GM18520 (cell line): Measurements from ENCODE around the gene GPR146.

ENCODE experiments used
- ATAC-seq: cut with Tn5 transposase; IDR thresholded peaks from one replicate; pipeline ENCODE4 v1.9.1; 2021; ENCODE audit not compliant: unreplicated experiment

The GPR146 gene

DNA sequence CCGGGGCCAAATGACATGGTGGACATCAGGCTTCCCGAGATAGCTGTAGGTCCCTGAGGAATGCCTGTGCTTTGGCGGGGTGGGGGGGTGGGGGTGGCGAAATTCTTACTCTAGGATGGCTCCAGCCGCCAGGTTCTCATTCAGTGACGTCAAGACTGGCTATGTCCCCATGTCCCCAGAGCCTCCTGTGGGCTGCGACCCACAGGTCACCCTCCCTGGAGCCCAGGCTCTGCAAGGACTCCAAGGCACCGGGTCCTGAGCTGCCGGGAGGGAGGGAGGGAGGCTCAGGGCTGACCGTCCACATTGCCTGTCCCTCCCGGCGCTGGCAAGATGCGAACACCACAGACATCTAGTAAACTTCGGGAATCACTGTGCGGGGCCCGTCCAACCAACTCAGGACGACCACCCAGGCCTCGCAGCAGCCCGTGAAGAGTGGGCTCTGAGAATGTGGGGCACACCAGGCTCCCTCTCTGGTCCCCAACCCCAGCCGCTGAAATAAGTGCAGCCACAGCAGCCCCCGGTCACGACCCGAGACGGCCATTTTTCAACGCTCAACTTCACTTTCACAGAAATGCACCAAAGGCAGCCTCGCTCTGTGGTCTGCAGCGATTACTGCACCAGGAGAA lies 12.6 kb downstream of the GPR146 start:
- ATAC-seq: no peak

DNA sequence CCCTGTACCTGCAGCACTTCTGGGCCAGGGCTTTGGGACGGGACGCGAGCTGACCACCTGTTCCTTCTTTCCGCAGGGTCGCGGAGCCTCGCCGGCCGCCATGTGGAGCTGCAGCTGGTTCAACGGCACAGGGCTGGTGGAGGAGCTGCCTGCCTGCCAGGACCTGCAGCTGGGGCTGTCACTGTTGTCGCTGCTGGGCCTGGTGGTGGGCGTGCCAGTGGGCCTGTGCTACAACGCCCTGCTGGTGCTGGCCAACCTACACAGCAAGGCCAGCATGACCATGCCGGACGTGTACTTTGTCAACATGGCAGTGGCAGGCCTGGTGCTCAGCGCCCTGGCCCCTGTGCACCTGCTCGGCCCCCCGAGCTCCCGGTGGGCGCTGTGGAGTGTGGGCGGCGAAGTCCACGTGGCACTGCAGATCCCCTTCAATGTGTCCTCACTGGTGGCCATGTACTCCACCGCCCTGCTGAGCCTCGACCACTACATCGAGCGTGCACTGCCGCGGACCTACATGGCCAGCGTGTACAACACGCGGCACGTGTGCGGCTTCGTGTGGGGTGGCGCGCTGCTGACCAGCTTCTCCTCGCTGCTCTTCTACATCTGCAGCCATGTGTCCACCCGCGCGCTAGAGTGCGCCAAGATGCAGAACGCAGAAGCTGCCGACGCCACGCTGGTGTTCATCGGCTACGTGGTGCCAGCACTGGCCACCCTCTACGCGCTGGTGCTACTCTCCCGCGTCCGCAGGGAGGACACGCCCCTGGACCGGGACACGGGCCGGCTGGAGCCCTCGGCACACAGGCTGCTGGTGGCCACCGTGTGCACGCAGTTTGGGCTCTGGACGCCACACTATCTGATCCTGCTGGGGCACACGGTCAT lies 13.3 kb downstream of the GPR146 start:
- no peak for ATAC-seq

DNA sequence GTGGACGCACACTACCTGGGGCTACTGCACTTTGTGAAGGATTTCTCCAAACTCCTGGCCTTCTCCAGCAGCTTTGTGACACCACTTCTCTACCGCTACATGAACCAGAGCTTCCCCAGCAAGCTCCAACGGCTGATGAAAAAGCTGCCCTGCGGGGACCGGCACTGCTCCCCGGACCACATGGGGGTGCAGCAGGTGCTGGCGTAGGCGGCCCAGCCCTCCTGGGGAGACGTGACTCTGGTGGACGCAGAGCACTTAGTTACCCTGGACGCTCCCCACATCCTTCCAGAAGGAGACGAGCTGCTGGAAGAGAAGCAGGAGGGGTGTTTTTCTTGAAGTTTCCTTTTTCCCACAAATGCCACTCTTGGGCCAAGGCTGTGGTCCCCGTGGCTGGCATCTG lies 14.0 kb downstream of the GPR146 start:
- no peak for ATAC-seq

DNA sequence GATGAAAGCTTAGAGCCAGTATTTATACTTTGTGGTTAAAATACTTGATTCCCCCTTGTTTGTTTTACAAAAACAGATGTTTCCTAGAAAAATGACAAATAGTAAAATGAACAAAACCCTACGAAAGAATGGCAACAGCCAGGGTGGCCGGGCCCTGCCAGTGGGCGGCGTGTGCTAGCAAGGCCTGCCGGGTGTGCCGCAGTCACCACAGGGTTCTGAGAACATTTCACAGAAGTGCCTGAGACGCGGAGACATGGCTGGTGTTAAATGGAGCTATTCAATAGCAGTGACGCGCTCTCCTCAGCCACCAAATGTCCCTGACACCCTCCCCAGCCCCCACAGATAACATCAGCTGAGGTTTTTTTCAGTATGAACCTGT lies 14.5 kb downstream of the GPR146 start:
- no peak for ATAC-seq

DNA sequence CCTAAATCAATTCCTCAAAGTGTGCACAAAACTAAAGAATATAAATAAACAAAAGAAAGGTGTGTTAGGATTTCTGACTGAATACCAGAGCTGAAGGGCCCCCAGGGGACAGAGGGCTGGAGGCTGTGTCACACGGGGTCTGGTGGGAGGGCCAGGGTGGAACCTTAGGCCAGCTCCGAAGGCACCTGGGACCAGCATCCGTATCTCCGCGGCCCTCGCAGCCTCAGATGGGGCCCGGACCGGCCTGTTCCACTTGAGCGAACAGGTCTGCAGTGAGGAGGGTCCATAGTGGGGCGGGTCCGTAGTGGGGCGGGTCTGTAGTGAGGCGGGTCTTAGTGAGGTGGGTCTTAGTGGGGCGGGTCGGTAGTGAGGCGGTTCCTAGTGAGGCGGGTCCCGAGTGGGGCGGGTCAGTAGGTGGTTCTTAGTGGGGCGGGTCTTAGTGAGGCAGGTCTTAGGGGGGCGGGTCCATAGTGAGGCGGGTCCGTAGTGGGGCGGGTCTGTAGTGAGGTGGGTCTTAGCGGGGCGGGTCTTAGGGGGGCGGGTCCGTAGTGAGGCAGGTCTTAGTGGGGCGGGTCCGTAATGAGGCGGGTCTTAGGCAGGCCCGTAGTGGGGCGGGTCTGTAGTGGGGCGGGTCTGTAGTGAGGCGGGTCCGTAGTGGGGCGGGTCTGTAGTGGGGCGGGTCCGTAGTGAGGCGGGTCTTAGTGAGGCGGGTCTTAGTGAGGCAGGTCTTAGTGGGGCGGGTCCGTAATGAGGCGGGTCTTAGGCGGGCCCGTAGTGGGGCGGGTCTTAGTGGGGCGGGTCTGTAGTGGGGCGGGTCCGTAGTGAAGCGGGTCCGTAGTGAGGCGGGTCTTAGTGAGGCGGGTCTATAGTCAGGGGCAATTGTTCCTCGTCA lies 15.1 kb downstream of the GPR146 start:
- ATAC-seq: no peak

DNA sequence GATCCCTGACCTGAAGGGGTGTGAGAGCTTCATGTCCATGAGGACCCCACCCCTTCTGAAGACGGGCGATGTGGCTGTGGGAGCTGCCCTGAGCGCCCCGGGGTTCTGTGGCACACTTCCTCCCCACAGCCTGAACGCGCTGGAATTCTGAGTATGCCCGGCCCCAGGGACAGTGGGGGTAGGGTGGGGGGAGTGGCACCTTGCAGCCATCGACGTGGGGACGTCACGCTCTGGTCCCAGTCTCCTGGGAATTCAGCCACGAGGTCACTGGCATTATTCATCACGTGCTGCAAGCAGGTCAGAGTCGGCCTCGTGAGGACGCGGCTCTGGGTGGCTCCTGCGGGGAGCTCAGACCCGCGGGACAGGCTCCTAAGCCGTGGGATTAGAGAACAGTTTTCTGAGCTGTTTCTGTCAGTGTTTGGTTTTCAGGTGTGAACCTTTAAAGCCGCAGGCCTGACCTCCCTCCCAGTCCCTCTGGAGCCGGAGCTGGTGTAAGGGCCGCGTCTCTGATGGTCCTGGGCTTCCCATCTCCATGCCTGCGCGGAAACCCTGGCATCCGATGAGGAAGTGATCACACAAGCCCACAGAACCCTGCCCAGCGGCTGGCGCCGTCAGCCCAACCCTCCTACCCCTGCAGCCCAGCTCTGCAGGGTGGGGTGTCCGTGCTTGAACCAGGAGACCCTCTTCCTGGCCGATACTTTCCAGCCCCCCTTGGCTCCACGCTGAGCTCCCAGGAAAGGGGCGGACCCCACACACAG lies 16.1 kb downstream of the GPR146 start:
- no peak for ATAC-seq

DNA sequence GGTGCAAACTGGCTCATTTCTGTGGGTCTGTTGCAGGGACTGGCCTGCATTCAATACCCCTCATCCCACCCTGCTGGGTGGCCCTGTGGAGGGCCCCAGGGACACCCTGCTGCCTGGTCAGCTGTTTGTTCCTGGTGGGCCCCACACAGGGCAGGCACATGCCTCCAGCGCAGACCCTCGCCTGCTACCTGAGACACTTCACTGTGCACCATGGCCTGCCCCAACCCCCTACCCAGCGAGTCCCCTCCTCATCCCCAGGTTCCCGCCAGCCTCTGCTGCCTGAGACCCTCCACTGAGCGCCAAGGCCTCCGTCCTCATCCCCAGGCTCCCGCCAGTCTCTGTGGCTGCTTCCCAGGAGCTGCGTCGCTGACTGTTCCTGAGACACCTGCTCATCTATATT lies 16.8 kb downstream of the GPR146 start:
- ATAC-seq: no peak

DNA sequence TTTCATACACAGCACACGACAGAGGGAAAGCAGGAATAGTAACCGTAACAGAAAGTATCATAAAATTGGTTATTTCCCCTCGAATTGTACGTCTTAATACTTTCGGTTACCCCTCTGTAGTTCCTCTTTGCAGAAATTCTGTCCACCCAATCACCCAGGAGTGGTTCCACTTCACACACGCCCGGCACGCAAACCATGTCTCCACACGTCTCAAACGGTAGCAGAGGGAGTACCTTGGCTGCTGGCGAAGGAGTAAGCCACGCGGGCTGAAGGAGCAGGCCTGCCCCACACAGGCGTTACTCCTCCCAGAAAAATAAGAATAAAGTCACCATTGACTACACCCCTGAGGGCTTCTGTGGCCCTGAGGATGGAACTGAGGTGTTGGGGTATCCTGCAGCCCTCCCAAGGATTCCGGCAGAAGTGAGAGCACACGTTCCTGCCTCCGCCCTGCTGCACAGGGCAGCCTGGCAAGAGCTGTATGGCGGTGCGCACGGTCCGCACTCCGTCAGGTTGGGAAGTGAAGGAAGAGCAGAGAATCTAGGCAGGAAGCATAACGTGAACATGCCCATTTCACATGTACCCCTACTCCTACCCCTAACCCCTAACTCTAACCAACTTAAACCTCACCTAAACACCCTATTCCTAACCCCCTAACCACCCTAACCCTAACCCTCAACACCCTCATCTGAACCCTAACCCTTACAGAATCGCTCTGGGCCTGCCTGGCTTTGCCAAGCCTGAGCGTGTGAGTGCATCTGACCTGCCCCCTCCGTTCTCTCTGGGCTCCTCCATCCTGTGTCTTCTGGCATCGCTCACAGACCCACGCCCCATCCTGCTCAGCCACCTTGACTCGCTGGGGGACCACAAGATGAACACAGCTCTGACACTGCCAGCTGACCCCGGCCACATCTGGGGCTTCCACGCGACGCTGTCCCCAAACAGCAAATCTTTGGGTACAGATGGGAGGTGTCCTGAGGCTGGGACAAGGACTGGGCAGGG lies 18.2 kb downstream of the GPR146 start:
- ATAC-seq: no peak

DNA sequence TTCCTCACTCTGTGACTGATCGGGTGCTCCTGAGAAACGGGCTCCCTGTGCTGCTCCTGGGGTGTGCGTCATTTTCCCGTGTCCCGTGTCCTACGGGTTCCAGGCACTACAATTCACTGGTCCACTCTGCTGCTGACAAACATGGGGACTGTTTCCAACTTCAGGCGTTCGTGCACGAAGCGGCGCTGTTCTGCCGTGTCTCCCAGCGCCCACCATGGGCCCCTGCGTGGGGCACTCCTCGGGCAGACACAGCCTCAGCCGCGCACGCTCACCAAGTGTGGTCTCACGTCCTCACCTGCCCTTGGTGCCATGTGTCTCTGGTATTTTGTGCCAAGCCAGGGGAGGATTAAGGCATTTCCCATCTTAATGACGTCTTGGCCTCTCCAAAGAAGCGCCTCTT lies 19.0 kb downstream of the GPR146 start:
- no peak for ATAC-seq

DNA sequence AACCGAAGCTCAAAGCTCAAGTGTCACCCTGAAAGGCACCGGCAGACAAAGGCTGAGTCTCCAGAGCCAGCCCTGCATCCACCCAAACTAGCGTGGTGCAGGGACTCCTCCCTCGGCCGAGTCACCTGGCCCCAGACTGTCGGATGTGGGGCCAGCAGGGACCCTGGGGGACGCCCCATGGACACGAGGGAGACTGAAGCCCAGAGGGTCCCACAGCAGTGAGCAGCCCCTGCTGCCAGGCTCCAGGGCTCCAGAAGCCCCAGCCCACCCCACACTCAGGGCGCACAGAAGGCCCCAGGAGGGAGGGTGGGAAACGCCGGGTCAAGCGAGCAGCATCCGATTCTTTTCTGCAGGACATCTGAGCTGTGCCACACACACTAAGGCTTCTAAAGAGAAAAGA lies 20.2 kb downstream of the GPR146 start:
- ATAC-seq: no peak

DNA sequence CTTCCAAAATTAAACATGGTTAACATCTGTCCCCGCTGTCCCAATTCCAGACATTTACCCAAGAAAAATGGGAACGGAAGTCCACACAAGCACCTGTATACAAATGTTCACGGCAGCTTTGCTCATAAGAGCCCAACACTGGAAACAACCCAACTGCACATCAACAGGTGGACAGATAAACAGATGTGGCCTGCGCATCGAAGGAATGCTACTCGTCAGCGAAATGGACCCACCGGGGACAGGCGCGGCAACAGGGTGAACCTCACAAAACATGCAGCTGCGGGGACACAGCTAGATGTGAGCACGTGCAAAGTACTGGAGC lies 20.9 kb downstream of the GPR146 start:
- no peak for ATAC-seq

DNA sequence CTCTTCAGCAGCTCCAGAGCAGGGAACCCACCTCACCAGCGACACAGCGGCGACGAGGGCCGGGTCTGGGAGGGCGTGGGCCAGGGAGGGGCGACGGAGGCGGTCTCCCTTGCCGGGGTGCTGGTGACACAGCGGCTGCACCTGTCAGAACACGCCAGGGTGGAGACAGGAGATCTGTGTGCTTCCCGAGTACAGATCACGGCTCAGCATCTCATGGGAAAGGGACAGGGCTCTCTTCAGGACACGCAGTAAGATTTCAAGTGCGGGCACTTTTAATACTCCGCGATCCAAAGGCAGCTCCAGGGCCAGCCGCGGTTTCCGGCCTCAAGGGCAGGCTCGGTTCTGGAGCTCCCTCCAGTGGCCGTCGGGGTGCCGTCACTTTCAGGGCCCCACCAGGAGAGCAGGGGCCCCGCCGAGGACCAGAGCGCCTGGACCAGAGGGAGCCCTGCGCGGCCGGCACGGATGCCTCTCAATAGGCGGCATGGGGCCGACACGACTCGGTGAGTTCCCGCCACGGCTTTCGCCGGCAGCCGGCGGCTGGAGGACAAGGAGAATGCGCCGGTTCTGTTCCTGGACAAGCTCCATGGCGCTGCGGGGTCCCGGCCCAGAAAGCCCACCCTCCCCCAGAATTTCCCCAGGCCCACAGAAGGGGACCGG lies 21.4 kb downstream of the GPR146 start:
- ATAC-seq: no peak

DNA sequence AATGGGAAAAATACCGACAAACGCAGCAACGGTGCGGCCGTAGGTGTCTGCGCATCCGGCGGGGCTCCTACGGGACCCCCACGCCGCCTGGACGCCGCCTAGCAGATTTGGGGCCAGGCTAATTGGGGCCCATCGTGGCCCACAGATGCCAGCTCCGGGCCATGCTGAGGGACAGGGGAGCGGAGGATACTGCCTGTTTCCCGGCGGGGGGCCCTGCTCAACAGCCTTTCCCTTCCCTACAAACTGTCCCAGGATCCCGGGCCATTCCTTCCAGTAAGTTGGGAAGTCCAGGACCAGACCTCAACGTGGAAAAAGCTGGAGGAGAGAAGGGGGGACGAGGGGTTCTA lies 21.9 kb downstream of the GPR146 start:
- ATAC-seq: no peak

DNA sequence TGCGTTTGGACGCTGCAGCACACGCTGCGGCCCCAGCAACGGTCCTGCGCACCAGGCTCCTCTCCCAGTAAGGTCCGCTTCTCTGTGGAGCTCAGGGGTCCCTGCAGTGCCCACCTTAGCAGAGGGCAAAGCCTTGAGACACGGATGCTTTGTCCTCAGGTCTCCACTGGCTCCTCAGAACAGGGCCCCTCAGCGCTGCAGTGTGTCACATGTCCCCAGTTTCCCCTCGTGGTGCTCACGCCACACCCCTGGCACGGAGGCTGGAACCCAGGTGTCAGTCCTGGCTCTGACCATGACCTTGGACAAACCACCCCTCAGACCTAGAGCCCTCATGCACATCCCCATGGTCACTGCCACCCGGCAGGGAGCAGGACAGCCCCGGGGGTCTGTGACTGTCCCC lies 23.7 kb downstream of the GPR146 start:
- no peak for ATAC-seq

DNA sequence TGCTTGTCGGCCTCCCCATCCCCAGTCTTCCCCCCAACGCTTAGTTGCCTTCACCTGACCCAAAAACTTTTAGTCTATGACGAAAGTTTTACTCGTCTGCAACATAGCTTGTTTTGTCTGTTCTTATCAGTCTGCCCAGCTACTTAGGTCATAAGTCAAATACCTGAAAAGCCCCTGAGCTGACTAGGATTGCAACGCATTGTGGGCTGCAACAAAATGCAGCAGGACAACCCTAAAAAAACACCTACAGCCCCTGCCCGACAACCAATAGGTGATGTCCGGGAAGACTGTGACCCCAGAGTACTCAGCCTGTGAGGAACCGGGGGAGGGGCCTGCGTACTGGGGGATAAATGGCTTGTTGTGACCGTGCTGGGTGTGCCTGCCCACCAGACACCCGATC lies 24.3 kb downstream of the GPR146 start:
- ATAC-seq: no peak

DNA sequence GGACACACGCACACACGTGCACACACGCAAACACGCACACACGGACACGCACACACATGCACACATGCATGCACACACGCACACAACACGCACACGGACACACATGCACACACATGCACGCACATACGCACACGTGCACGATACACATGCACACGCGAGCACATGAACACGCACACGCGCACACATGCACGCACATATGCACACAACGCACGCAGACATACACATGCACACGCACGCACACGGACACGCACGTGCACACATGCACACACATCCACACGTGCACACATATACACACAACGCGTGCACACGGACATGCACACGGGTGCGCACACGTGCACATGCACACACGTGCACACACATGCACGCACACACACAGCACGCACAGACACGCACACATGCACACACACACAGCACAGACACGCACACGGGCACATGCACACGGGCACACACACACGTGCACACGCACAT lies 26.2 kb downstream of the GPR146 start:
- ATAC-seq: no peak

DNA sequence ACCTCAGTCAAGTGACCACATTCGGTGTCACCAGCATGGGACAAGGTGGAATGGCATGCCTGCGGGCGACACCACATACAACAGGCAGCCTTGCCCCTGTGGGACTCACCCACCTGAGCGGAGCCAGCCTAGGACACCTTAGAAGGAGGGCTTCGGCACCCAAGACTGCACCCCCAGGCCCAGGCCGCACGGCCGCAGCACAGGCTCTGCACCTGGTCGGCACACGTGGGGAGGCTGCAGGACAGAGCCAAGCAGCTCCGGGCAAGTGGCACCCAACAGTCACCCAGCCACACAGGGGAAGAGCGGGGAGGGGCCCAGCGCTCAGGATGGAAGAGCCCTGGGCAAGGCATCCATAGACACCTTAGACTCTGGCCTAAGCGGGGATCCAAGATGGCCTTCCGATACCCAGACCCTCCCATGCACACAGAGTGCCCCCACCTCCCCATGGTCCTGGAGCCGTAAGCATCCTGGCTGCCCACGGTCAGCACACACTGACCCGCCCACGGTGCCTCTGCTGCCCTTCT lies 27.4 kb downstream of the GPR146 start:
- no peak for ATAC-seq

DNA sequence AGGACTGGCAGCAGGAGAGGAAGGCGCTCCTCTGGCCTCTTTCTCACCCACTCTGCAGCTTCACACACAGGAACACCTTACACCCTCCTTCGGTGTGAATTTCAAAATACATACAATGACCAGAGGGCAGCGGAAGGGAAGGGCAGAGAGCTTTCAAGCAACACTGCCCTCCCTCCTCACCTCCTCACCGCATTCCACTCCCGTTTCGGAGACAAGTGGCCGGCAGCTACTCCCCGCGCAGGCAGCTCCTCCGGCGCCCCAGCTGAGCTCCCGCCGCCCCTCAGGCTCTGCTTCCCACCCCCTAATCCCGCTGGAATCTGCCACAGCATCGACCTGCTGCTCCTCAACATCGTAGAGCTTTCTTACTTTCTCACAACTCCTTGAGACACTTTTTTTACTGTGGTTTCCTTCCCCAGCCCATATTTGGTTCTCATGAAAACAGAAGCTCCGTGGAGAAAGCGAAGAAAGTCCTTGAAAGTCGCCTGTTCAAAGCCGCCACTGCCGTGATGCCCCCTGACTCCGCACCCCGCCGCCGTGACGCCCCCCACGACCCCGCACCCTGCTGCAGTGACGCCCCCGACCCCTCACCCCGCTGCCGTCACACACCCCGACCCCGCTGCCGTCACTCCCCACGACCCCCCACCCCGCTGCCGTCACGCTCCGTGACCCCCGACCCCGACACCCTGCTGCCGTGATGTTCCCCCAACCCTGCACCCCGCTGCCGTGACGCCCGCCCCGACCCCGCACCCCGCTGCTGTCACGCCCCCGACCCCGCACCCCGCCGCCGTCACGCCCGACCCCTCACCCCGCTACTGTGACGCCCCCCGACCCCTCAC lies 29.0 kb downstream of the GPR146 start:
- ATAC-seq: no peak
